ENCODE measurements around the gene PTTG1IP.

Gene PTTG1IP

DNA sequence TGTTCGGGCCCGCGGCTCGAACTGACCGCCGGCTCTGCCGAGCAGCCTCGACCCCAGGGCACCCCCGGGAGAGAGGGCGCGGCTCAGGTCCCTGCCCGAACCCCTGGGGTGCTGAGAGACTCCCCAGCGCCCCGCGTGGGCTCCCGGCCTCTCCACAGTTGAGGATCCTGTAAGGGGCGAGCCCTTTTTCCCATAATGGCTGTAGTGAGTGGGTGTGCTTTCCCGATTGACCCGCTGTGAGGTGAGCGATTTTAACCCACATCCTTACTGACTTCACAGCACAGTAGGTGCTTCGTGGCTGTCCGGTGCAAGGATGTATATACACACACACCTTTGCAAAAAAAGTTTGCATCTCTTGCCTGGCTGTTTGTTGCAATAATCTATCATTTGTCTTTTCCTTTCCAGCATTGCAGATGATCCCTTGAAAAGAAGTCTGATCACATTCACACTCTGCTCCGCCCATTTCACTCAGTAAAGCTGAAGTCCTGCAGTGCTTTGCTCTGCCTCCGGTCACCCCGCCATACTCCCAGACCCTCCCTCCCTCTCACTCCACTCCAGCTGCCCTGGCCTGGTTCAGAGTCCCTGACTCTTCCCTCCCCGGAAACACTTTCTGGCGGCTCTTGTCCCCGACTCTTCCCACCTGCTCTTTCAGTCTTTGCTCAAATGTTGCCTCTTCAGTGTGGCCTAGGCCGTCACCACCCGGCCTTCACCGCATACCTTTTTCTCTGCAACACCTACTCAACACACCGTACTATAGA lies 70.9 kb downstream of the PTTG1IP start:
- H3K27ac ChIP-seq (ENCODE audit: low read length): peak overlapping the region; percentile 95

DNA sequence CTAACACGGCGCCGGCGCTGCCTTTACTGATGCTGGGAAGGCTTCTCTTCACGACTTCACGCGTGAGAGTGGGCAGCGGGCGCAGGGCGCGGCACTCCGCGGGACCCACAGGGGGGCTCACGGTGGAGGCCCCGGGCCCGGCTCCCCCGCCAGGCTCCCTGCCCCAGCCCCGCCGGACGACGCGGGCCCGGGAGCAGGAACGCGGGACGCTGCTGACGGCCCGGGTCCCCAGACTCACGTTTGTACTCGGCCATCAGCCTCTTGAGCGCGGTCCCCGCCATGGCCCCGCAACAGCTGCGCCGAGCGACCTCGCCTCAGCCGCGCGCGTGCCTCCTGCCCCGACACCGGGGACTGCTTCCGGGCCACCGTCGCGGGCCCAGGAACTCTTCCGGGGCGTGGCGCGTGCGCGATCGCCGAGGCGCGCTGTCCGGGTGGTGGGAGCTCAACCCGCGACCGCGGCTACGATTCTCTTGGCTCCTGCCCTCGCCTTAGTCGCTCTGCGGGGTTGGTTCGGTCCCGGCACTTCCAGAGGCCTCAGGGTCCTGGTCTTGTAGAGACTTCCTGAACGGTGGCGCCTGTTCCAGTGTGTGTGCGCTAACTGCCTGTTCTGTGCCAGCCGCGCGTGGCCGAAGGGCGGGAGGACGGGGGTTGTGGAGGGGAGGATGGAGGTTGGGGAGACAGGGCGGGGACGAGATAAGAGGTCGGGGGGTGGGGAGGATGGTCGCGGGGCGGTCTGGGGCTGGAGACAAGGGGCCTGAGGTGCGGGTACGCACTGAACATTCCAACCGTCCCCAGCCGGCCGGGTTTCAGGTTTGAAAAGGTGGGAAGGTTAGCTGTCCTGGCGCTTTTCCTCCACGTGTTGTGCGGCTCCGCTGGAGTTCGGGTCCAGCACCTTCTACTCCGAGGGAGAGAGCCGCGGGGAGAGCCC lies 71.8 kb downstream of the PTTG1IP start, which contains the start of gene UBE2G2:
UBE2G2 (minus strand) TSS at position 353 of the 928 bp plus-strand sequence; CDS start at position 281, 72 bp downstream.
- Histone ChIP-seq H3K36me3 (ENCODE audit: insufficient read depth, low read length) (peaks cover 60% of the 10 kb centered on the region), H4K20me1 (ENCODE audit: insufficient read depth, low read length) (peaks cover 34% of the 10 kb centered on the region; the same call in 1 of the 2 replicates), H2AFZ (ENCODE audit: low read depth, low read length) (peak within 1 kb of the TSS; percentile 100), H3K4me3 (ENCODE audit: low read depth in 1 of 2, low read length in 2 of 2) (peak within 1 kb of the TSS; percentile 57 to 94), H3K27me3 (ENCODE audit: insufficient read depth, low read length, poor library complexity) (no peaks in the 10 kb centered on the region), H3K4me2 (ENCODE audit: insufficient read depth, low read length) (peak within 1 kb of the TSS; percentile 71), H3K9me3 (ENCODE audit: insufficient read depth, low read length, severe bottlenecking) (no peaks in the 10 kb centered on the region), H3K27ac (ENCODE audit: low read length) (peak within 1 kb of the TSS; percentile 95), H3K9ac (ENCODE audit: low read depth, low read length) (peak within 1 kb of the TSS; percentile 83), H3K79me2 (ENCODE audit: insufficient read depth, low read length) (peaks cover 61% of the 10 kb centered on the region), H3K4me1 (ENCODE audit: insufficient read depth, low read length) (peaks cover 34% of the 10 kb centered on the region)
- TF ChIP-seq, protein P1, sequence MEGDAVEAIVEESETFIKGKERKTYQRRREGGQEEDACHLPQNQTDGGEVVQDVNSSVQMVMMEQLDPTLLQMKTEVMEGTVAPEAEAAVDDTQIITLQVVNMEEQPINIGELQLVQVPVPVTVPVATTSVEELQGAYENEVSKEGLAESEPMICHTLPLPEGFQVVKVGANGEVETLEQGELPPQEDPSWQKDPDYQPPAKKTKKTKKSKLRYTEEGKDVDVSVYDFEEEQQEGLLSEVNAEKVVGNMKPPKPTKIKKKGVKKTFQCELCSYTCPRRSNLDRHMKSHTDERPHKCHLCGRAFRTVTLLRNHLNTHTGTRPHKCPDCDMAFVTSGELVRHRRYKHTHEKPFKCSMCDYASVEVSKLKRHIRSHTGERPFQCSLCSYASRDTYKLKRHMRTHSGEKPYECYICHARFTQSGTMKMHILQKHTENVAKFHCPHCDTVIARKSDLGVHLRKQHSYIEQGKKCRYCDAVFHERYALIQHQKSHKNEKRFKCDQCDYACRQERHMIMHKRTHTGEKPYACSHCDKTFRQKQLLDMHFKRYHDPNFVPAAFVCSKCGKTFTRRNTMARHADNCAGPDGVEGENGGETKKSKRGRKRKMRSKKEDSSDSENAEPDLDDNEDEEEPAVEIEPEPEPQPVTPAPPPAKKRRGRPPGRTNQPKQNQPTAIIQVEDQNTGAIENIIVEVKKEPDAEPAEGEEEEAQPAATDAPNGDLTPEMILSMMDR (IDR thresholded peaks at IDR 0.05; ENCODE audit: borderline replicate concordance, extremely low read depth, low read length, poor library complexity, severe bottlenecking): no peak
- TF ChIP-seq EZH2 (IDR thresholded peaks at IDR 0.05; ENCODE audit: borderline replicate concordance, low read depth, low read length, severe bottlenecking): no peak
- ATAC-seq (ENCODE audit: insufficient read depth, low read depth) (peak; percentile 92), DNase-seq (peak; percentile 88)

More for the DNA sequence above, 70.9 kb downstream of the PTTG1IP start:
- H3K4me2 ChIP-seq (ENCODE audit: insufficient read depth, low read length): peak overlapping the region; percentile 71
- no peaks in the 10 kb centered on the region for H3K27me3 ChIP-seq (ENCODE audit: insufficient read depth, low read length, poor library complexity)
- peak overlapping the region; percentile 83 for H3K9ac ChIP-seq (ENCODE audit: low read depth, low read length)
- peaks cover 36% of the 10 kb centered on the region; the same call in 1 of the 2 replicates for H4K20me1 ChIP-seq (ENCODE audit: insufficient read depth, low read length)
- ATAC-seq (ENCODE audit: insufficient read depth, low read depth) (peak; percentile 10; the same call in 2 of the 3 replicates), DNase-seq (no peak)
- peaks cover 61% of the 10 kb centered on the region for H3K79me2 ChIP-seq (ENCODE audit: insufficient read depth, low read length)
- H3K4me1 ChIP-seq (ENCODE audit: insufficient read depth, low read length): peaks cover 34% of the 10 kb centered on the region
- H2AFZ ChIP-seq (ENCODE audit: low read depth, low read length): peak overlapping the region; percentile 100; the same call in 1 of the 2 replicates
- peaks cover 64% of the 10 kb centered on the region for H3K36me3 ChIP-seq (ENCODE audit: insufficient read depth, low read length)
- TF ChIP-seq, protein P1 (IDR thresholded peaks at IDR 0.05; ENCODE audit: borderline replicate concordance, extremely low read depth, low read length, poor library complexity, severe bottlenecking): no peak
- TF ChIP-seq EZH2 (IDR thresholded peaks at IDR 0.05; ENCODE audit: borderline replicate concordance, low read depth, low read length, severe bottlenecking): no peak
- peak overlapping the region; percentile 57 to 94; a peak in 3 of 4 replicates for H3K4me3 ChIP-seq (ENCODE audit: low read depth in 1 of 2, low read length in 2 of 2)
- H3K9me3 ChIP-seq (ENCODE audit: insufficient read depth, low read length, severe bottlenecking): no peaks in the 10 kb centered on the region

DNA sequence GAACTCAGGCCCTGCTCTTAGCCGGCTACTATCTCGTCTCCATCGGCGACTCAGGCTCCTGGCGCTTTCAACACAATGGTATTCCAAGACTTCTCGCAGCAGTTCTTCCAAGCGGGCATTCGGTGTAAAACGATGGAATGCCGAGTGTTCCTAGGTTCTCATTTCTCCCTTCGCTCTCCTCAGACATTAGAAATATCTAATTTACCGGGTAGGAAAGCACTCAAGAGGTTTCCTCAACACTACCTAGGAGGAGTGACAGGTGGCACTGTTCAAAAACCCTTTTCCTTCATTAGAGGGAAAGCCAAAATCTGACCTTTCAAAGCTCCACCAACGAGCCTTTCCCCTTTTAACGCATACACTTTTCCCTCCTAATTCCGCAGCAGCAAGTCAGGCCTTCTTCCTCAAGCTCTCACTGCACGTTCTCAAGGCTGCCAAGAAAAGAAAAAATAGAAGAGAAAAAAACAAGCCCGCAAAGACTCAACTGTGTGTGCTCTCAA lies 72.5 kb downstream of the PTTG1IP start:
- peak overlapping the region; percentile 71 for H3K4me2 ChIP-seq (ENCODE audit: insufficient read depth, low read length)
- peak overlapping the region; percentile 100 for H2AFZ ChIP-seq (ENCODE audit: low read depth, low read length)
- peaks cover 36% of the 10 kb centered on the region; the same call in 1 of the 2 replicates for H4K20me1 ChIP-seq (ENCODE audit: insufficient read depth, low read length)
- H3K79me2 ChIP-seq (ENCODE audit: insufficient read depth, low read length): peaks cover 68% of the 10 kb centered on the region
- peaks cover 60% of the 10 kb centered on the region for H3K36me3 ChIP-seq (ENCODE audit: insufficient read depth, low read length)
- peaks cover 34% of the 10 kb centered on the region for H3K4me1 ChIP-seq (ENCODE audit: insufficient read depth, low read length)
- ATAC-seq (ENCODE audit: insufficient read depth, low read depth): peak; percentile 45
- no peaks in the 10 kb centered on the region for H3K27me3 ChIP-seq (ENCODE audit: insufficient read depth, low read length, poor library complexity)
- peak overlapping the region; percentile 83 for H3K9ac ChIP-seq (ENCODE audit: low read depth, low read length)
- no peaks in the 10 kb centered on the region for H3K9me3 ChIP-seq (ENCODE audit: insufficient read depth, low read length, severe bottlenecking)
- H3K27ac ChIP-seq (ENCODE audit: low read length): peak overlapping the region; percentile 95
- DNase-seq: peak; percentile 30
- TF ChIP-seq, protein P1 (IDR thresholded peaks at IDR 0.05; ENCODE audit: borderline replicate concordance, extremely low read depth, low read length, poor library complexity, severe bottlenecking): peak; percentile 65
- no peak for TF ChIP-seq EZH2 (IDR thresholded peaks at IDR 0.05; ENCODE audit: borderline replicate concordance, low read depth, low read length, severe bottlenecking)
- peak overlapping the region; percentile 57 to 94 for H3K4me3 ChIP-seq (ENCODE audit: low read depth in 1 of 2, low read length in 2 of 2)
